ENCODE results near the gene NOL6. TPM values are rescaled to one million over a fixed set of nuclear protein-coding genes. Genes with fewer than 3 reads are reported as not detected.

Gene NOL6
- total and polyA plus RNA-seq, 4 donors = 14.4 to 42.5 (median 32.1) TPM

- H3K9me3 ChIP-seq (ENCODE audit: control insufficient read depth in 4 of 4, insufficient read depth in 3 of 4, low read length in 3 of 4) = no peaks in the 10 kb centered on the region
- H3K36me3 ChIP-seq (ENCODE audit: control insufficient read depth in 4 of 4, insufficient read depth in 4 of 4, low read length in 4 of 4) = peaks cover 2 to 7% (median 5%) of the 10 kb centered on the region in 4 donors
- H3K4me3 ChIP-seq = no peak overlapping the region
- WGBS, 2 donors = 95 to 96% methylated on average over 10 of the region's 10 CpGs
- no peak for TF ChIP-seq CTCF (IDR thresholded peaks at IDR 0.05; ENCODE audit: control extremely low read depth, extremely low read depth)
- ATAC-seq (ENCODE audit: insufficient read depth, low FRiP score) (no peak), DNase-seq (no peak)
- peaks cover 0 to 18% (median 8%) of the 10 kb centered on the region in 5 donors for H3K4me1 ChIP-seq (ENCODE audit: control insufficient read depth in 5 of 5, insufficient read depth in 5 of 5, low read length in 5 of 5)
- no peaks in the 10 kb centered on the region for H3K27me3 ChIP-seq (ENCODE audit: control insufficient read depth in 3 of 3, insufficient read depth in 3 of 3, low read length in 2 of 3)
- no peak overlapping the region for H3K27ac ChIP-seq (ENCODE audit: low read depth in 1 of 2, low read length in 1 of 2)
- no peak overlapping the region for H3K9ac ChIP-seq (ENCODE audit: insufficient read depth in 1 of 2, low read length in 2 of 2)
Observed at GRCh38 chr9:33476503-33476902, 2.8 kb upstream of the NOL6 start.

GRCh38 chr9:33475357-33475756, 1.6 kb upstream of the NOL6 start:
- H3K9ac ChIP-seq (ENCODE audit: insufficient read depth in 1 of 2, low read length in 2 of 2) = no peak overlapping the region
- no peak overlapping the region for H3K4me3 ChIP-seq
- H3K4me1 ChIP-seq (ENCODE audit: control insufficient read depth in 5 of 5, insufficient read depth in 5 of 5, low read length in 5 of 5) = peaks cover 0 to 18% (median 8%) of the 10 kb centered on the region in 5 donors
- DNase-seq (no peak), ATAC-seq (ENCODE audit: insufficient read depth, low FRiP score) (no peak)
- no peak overlapping the region for H3K27ac ChIP-seq (ENCODE audit: low read depth in 1 of 2, low read length in 1 of 2)
- no peaks in the 10 kb centered on the region for H3K27me3 ChIP-seq (ENCODE audit: control insufficient read depth in 3 of 3, insufficient read depth in 3 of 3, low read length in 2 of 3)
- 91 to 97% methylated on average over 1 of the region's 1 CpG for WGBS, 2 donors
- no peak for TF ChIP-seq CTCF (IDR thresholded peaks at IDR 0.05; ENCODE audit: control extremely low read depth, extremely low read depth)
- H3K36me3 ChIP-seq (ENCODE audit: control insufficient read depth in 4 of 4, insufficient read depth in 4 of 4, low read length in 4 of 4) = peaks cover 2 to 9% (median 9%) of the 10 kb centered on the region in 4 donors
- no peaks in the 10 kb centered on the region for H3K9me3 ChIP-seq (ENCODE audit: control insufficient read depth in 4 of 4, insufficient read depth in 3 of 4, low read length in 3 of 4)

- Histone ChIP-seq H3K9me3 (ENCODE audit: control insufficient read depth in 4 of 4, insufficient read depth in 3 of 4, low read length in 3 of 4) (no peaks in the 10 kb centered on the region), H3K4me3 (peak overlapping the region; percentile 95), H3K4me1 (ENCODE audit: control insufficient read depth in 5 of 5, insufficient read depth in 5 of 5, low read length in 5 of 5) (peaks cover 0 to 18% (median 8%) of the 10 kb centered on the region in 5 donors), H3K36me3 (ENCODE audit: control insufficient read depth in 4 of 4, insufficient read depth in 4 of 4, low read length in 4 of 4) (peaks cover 18 to 29% (median 26%) of the 10 kb centered on the region in 4 donors), H3K27me3 (ENCODE audit: control insufficient read depth in 3 of 3, insufficient read depth in 3 of 3, low read length in 2 of 3) (no peaks in the 10 kb centered on the region), H3K27ac (ENCODE audit: low read depth in 1 of 2, low read length in 1 of 2) (peak overlapping the region; percentile 64 to 73), H3K9ac (ENCODE audit: insufficient read depth in 1 of 2, low read length in 2 of 2) (peak overlapping the region; percentile 12 to 59)
- ATAC-seq (ENCODE audit: insufficient read depth, low FRiP score) = no peak
- no peak for DNase-seq
- 11 to 12% methylated on average over 18 of the region's 18 CpGs for WGBS, 2 donors
- no peak for TF ChIP-seq CTCF (IDR thresholded peaks at IDR 0.05; ENCODE audit: control extremely low read depth, extremely low read depth)
Observed at GRCh38 chr9:33472881-33473615, 676 bp downstream of the NOL6 start.

Measured in lung (tissue), 12 donors.